Stimulated activated CD4-positive, alpha-beta T cell treated with anti-CD3 and anti-CD28 coated beads, Interleukin-15, amount 100 ng/mL, for 48 hours (primary cell): Measurements from ENCODE around the gene COL2A1.

Experiments
- DNase-seq, 2 donors: peaks; one replicate each; pipeline ENCODE4 v3.0.0-alpha.2; 2020; ENCODE audit warnings: low read depth in 2 of 2

Gene COL2A1

DNA sequence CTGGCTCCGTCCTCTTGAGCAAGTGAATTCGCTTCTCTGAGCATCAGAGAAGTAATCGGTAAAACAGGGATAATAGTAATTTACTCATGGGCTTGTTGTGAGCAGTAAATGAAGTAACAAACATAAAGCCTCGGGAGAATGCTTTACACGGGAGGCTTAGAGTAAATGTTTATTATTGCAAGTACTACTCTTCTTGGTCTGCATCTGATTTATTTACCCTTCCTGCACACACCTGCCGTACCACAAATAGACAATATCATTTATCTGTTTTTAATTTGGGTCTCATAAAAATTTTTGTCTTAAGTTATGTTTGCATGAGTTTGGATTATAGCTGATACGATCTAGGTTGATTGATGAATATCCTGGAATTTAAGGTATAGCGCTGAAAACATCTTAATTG, 7.8 kb upstream of the COL2A1 start:
- DNase-seq = no peak

DNA sequence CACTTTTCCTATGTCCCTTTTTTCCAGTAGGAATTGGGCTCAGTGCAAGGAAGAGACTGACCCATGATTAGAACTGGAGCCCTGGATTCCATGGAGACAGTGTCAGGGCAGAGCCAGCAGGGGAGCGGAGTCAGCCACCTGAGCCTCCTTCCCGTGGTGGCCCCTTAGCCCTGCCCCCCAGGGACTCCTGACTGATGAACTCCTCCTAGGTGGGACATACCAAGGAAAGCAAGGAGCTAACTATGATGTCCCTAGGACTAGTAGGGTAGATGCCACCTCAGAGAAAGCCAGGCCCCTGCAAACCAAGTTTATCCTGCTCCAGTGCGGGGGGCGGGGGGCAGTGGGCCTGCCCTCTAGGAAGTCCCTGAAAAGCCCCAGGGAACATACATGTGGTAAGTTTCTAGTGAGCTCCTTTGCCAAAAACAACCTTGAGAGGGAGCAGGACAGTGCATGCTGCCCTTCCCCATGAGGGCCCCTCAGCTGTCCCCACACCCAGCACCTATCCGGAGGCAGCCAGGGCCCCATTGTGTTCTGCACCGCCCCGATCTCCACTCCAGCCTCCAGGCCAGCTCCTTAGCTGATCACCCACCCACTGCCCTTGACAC, 6.2 kb upstream of the COL2A1 start:
- no peak for DNase-seq

- DNase-seq = no peak
Observed at GRCh38 chr12:48009471-48009870, 5.2 kb upstream of the COL2A1 start.

- no peak for DNase-seq
Observed at GRCh38 chr12:48008950-48009349, 4.7 kb upstream of the COL2A1 start.

- DNase-seq = no peak
Observed at GRCh38 chr12:48008349-48008748, 4.1 kb upstream of the COL2A1 start.

DNA sequence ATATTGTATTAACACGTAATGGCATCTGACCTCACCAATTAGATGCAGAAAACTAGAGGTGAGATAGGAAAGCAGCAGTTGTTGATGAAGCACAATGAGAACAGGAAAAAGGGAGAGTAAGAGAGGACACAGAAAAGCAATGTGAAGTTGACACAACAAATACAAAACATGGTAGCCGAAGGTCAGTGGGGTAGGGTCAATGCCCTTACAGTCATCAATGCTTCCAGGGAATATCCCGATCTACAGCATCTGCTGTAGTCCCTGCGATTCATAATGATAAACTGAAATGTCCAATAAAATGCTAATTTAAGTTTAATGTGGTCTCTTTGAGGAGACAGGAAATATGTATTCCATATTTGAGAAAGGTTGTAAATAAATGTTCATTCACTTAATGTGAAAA, 2.9 kb upstream of the COL2A1 start:
- no peak for DNase-seq

- no peak for DNase-seq
Observed at GRCh38 chr12:48005750-48006021, 1.4 kb upstream of the COL2A1 start.

GRCh38 chr12:48005001-48005749, 899 bp upstream of the COL2A1 start:
- no peak for DNase-seq

- no peak for DNase-seq
Observed at GRCh38 chr12:48003226-48004052, 837 bp downstream of the COL2A1 start.

DNA sequence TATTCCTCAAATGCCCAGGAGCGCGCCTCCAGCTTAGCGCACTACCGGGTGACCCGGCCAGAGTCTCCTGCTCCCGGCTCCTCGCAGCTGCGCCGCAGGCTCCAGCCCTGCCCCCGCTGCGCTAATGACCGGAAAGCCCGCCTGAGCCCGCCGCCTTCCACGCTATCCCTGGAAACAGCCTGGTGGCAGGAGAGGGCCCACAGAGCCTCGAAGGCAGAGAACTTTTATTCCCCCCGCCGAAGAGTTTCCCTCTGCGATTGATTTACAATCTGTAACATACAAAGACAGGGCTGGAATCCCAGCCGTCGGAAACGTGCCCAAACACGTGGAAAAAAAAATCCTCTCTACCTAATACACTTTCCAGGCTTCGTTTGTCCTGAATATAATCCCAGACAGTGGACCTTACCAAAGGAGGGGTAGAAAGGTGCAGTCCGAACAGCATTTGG, 1.5 kb downstream of the COL2A1 start:
- no peak for DNase-seq

DNA sequence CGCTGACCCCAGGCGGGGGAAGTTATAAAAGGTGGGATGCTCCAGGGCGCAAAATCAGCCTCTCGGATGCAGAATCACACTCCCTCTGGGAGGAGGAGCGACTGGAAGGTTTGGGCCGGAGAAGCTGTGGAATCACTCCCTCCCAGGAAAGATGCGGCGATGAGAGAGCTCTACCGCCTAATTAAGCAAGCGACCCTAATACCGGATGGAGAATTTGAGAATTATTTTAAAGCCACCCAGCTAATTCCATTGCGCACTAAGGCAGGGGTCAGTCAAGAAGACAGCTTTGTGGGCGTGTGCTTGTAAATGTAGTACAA, 1.9 kb downstream of the COL2A1 start:
- DNase-seq = no peak

- DNase-seq = no peak
Observed at GRCh38 chr12:48001505-48002413, 2.5 kb downstream of the COL2A1 start.

DNA sequence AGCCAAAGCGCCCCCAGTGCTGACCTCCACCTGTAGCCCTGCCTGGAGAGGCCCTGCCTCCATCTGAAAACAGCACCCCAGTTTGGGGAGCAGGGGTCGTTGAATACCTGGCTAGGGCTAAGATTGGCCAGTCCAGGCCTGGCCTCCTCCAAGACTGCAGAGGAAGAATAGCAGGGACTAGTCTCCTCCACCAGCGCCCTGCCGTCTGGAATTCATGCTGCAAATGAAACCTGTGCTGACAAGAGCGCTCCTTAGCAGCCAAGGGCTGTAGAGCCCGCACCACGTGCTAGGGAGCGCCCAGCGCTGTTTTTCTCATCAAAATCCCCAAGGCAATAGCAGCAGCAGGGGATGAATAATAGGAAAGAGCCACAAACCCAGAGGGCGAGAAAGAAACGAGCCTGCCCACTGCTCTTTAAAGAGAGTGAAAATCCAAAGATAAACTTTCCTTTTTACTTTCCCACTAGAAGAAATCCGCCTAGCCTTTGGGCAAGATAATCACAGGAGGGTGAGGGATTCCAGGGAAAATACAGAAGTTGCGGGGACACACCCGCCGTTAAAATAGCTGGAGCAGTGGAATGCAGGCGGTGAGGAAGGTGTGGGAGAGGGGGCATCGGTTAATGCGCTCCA, 3.3 kb downstream of the COL2A1 start:
- no peak for DNase-seq

DNA sequence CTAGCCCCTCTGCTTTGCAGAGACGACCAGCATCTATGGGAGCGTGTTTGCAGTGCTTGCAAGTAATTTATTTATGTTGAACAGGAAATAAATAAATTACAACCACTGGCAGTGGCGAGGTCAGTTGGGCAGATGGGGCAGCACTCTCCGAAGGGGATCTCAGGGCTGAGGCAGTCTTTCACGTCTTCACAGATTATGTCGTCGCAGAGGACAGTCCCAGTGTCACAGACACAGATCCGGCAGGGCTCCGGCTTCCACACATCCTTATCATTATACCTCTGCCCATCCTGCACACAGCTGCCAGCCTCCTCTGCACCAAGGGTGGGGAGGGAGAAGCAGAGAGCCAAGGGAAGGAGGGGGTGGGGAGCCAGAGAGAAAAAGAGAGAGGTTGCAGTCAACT, 4.5 kb downstream of the COL2A1 start:
- DNase-seq = no peak

DNA sequence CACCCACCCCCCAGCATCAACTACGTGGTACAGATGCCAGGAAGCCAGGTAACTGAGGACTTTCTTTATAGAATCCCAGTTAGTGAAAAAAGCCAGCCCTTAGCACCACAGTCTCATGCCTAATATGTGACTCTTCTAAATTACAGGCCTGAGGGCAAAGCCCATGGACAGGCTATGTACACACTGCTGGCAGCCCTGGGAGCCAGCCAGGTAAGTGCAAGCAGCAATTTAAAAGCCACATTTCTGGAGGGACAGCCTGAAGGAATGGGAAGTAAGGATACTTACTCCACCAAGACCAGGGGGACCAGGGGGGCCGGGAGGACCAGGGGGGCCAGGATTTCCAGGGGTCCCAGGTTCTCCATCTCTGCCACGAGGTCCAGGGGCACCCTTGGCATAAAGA, 7.0 kb downstream of the COL2A1 start:
- no peak for DNase-seq

DNA sequence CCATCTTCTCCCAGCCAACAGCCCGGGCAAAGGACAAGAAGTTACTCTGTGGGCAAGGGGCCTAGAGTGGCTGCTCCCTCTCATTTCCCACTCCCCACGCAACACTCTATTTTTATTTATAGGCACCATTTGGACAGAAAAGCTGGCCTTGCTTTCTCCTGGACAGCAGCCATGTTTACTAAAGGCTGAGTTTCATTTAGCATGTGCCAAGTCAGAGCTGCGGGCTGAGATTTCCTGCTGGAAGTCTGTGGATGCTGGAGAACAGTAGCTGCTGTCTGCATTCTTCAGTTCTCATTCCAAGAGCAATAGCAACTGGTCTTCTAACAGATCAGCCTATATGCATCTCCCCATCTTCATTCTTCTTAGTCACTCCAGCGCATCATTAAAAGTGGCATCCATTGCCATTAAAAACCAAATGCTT, 8.3 kb downstream of the COL2A1 start:
- no peak for DNase-seq

DNA sequence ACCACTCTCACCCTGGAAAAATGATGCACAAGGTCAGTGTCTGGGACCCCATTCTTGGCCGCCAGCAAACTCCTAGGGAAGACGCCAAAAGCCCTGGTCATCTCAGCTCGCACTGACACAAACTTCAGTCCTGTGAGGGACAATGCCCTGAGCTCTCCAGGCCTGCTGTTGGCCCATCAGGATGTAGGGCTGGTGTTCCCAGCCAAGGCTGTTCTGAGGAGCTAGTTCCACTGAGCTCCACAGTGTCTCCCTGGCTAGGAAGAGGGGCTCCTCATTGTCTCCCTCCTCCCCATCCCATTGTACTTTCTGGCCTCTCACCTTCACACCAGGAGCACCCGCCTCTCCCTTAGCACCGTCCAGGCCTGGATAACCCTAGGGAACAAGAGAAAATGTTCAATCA, 10.8 kb downstream of the COL2A1 start:
- DNase-seq = no peak

GRCh38 chr12:47992776-47993175, 11.5 kb downstream of the COL2A1 start:
- no peak for DNase-seq

DNA sequence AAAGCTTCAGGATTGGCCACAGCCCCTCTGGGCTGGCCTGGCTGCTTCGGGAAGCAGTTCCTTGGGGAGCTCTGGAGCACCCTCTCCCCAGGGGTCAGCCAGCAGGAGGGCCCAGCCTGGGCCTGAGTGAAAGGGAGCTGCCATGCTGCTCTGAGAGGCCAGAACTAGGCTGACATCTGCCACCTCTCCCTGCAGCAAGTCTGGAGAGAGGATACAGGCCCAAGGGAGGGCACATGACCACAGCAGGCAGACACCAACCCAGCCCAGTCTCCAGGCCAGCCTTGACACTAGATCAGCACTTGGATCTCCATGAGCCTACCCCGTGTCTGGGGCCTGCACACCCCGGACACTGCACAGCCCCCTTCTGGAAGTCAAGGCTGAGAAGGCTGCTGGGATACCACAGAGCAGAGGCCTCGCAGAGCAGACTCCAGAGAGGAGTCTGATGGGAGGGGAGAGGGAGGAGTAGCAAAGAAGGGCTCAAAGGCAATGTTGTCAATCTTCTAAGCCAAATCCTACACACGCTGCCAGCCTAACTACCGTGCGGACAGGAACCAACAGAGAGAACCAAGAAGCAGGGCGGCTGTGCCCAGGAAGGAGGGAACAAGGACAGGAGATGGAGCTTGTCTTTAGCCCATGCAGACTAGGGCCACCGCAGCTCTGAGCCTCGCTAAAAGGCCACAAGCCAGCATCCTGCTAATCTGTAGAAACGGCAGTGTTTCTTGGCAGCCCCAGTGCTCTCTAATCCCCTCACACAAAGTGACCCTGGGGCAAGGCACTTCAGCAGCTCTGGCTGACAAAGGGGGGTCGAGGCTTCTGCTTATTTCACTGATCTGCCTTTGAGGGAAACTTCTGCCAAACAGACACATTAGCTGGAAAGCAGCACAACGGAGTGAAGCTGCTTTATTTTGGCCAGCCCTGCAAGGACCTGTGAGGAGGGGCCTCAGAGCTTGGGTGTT, 12.9 kb downstream of the COL2A1 start:
- DNase-seq = no peak

- peak; percentile 27 to 29 for DNase-seq
Observed at GRCh38 chr12:47990351-47991105, 13.7 kb downstream of the COL2A1 start.
